ENCODE results near the gene AGO4.

- TF ChIP-seq, protein P1, sequence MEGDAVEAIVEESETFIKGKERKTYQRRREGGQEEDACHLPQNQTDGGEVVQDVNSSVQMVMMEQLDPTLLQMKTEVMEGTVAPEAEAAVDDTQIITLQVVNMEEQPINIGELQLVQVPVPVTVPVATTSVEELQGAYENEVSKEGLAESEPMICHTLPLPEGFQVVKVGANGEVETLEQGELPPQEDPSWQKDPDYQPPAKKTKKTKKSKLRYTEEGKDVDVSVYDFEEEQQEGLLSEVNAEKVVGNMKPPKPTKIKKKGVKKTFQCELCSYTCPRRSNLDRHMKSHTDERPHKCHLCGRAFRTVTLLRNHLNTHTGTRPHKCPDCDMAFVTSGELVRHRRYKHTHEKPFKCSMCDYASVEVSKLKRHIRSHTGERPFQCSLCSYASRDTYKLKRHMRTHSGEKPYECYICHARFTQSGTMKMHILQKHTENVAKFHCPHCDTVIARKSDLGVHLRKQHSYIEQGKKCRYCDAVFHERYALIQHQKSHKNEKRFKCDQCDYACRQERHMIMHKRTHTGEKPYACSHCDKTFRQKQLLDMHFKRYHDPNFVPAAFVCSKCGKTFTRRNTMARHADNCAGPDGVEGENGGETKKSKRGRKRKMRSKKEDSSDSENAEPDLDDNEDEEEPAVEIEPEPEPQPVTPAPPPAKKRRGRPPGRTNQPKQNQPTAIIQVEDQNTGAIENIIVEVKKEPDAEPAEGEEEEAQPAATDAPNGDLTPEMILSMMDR (conservative IDR thresholded peaks at IDR 0.05; ENCODE audit: low read length): no peak
- no peak for TF ChIP-seq EZH2phosphoT487 (IDR thresholded peaks at IDR 0.05; ENCODE audit: borderline replicate concordance, low read depth, low read length)
Observed at GRCh38 chr1:35876988-35877387, 69.2 kb downstream of the AGO4 start.

All from OCI-LY7 (cell line).